GM21367 (cell line): ENCODE data around the gene MPRIP.

Experiments
- ATAC-seq: cut with Tn5 transposase; IDR thresholded peaks from one replicate; pipeline ENCODE4 v1.9.1; 2021; ENCODE audit not compliant: unreplicated experiment

MPRIP gene

DNA sequence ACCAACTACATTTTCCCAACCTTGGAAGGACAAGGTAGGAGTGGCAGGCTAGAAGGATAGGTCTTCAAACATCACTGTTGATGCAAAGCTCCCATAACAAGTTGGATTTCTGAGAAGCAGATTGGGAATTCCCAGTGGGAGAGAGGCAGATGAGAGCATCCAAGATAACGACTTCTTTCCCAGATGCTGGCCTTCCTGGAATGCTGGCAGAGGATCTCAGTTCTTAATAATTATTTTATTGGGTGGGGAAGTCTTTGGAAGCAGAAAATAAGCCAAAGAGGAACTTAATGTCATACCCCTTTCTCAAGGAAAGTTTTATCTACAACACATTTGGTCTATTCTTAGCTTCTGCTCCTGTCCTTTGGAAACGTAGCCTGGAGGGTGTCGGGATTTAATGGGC, 64.5 kb downstream of the MPRIP start:
- no peak for ATAC-seq

DNA sequence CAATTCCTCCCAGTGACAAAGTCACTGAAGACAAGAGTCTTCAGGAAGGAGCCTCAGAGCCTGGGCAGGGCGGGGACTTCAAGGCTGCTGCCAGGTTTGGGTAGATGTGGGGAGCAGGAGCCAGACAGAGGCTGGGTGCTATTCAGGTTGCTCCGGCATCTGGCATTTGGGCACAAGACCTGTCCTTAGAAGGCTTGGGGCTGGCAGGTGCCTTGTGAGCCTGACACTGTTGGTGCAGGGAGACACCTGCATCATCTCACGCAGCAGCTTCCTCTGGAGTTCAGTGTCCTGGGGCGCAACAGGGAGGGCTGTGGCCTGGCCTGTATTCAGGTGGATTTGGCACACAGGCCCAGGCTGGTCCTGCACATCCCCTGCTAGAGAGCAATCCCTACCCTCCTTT, 65.0 kb downstream of the MPRIP start:
- ATAC-seq: no peak

DNA sequence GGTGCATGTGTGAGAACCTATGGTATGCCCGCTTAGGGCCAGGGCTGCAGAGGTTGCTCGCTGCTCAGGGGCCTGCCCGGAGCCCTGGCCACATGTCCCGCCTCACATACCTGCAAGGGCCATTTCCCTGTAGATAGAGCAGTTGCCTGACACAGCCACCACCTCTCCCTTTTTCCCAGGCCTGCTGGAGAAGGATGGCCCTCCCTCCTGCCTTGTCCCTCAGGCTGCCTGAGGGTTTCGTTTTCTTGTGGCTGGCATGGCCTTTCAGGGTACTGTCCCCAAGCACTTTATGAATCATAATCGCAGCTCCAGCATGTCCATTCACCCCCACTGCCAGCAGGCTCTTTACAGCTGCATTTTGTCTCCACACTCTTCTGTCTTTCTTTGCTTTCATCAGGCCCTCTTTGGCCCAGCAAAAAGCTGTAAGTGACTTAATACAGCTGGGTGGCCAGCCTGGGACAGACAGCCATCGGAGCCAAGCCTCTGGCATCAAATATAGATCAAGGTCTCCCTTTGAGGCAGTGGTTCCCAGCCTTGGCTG, 65.7 kb downstream of the MPRIP start:
- no peak for ATAC-seq

DNA sequence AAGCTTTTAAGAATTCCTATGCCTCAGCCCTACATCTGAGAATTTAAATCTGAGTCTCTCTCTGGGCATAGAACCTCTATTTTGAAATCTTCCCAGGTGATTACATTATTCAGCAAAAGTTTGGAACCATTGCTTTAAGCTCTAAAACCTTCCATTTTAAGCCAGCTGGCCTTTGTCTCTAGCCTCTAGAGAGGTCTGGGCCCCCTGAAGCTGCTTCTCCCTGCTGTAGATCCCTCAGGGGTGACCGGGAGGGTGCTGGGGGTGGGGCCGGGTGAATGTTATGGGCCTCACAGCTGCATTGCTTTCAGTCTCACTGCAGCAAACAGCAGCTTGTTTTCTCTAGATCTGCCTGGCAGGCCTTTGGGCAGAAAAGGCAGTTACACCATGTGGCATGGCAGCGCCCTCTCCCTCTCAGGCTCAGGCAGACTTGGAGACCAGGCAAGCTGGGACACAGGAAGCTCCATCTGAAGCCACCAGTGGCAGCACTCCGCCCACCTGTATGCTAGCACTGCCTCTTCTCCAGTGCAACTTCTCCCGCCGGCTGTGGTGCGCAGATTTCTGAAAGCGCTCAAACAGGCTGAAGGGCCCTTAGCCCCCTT, 66.3 kb downstream of the MPRIP start:
- ATAC-seq: no peak

DNA sequence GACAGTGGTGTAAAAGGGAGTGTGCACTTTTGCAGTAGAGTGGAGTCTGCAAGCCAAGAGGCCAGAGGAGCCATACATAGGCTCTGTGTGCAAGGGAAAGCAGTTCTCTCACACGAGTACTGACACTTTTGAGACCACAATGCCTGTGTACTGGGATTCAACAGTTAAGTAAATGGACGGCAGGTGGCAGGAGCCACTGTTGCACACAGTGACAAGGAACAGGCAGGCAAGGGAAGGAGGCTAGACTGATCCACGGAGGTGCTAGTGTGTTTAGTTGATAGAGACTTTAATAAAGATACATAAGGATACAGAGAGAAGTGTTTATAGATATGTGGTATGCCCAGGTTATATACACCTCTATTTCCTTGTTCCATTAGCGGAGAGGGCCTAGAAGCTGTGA, 67.0 kb downstream of the MPRIP start:
- ATAC-seq: no peak

DNA sequence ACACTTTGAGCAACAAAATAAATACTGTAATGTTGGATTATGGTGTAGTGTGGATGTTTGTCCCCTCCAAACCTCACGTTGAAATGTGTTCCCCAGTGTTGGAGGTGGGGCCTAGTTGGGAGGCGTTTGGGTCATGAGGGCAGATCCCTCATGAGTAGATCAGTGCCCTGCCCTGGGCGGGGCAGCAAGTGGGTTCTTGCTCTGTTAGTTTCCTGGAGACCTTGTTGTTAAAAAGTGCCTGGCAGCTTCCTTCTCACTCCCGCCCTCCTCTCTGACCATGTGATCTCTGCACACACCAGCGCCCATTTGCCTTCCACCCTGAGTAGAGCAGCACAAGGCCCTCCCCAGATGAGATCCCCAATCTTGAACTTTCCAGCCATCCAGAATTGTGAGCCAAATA, 67.7 kb downstream of the MPRIP start:
- no peak for ATAC-seq

DNA sequence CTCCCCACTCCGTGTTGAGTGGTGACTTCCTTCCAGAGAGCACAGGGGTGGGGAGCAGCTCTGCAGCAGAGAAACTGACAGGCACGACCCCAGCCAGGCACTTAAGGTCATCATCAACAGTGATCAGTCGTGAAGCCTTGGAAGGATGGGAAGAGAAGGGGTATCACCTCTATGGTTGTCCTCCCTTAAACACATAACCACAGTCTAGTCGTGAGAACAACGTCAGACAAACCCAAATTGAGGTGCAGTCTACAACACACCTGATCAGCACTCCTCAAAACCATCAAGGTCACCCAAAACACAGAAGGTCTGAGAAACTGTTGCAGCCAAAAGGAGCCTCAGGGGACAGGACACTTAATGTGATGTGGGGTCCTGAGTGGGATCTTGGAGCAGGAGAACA, 68.3 kb downstream of the MPRIP start:
- no peak for ATAC-seq

DNA sequence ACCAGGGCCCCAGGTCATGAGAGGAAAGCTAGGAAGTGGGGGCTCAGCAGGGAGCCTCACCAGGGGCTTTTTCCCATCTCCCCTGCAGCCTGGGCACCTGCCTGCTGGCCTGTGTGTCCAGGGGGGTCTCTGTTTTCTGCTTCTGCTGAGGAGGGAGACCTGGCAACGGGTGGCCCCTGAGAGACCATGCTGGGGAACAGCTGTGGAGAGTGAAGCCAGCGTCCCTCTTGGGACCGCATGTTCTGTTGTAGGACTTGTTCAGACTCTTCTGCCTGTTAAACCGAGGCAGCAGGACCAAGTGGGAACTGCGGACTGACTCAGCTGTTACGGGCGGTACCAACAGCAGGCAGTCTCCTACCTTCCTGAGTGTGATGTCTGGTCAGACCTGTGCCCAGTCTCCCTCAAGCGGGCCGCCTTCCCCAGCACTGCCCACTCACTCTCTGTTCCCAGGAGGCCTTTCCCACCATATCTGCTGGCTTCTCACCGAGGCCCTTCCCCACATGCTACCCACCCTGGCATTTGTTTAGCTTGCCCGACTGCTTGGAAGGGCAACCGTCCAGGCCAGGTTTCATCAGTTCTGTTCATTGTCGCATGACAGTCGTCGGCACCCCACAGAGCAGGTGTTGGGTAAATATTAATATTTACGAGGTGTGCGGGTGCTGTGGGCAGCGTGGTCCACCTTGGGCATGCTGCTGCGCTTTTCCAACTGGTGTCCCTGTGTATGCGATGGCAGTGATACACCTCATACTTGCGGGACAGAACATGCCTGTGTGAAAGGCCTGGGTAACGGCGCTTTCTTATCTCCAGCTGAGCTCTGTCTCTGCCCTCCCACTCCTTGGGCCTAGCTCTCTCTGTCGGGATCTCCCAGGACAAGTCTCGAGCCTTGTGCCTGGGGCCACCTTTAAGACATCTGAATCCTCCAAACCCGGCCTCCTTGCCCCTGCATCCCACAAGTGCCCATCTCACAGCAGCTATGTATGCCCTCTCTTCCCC, 69.4 kb downstream of the MPRIP start:
- ATAC-seq: no peak

DNA sequence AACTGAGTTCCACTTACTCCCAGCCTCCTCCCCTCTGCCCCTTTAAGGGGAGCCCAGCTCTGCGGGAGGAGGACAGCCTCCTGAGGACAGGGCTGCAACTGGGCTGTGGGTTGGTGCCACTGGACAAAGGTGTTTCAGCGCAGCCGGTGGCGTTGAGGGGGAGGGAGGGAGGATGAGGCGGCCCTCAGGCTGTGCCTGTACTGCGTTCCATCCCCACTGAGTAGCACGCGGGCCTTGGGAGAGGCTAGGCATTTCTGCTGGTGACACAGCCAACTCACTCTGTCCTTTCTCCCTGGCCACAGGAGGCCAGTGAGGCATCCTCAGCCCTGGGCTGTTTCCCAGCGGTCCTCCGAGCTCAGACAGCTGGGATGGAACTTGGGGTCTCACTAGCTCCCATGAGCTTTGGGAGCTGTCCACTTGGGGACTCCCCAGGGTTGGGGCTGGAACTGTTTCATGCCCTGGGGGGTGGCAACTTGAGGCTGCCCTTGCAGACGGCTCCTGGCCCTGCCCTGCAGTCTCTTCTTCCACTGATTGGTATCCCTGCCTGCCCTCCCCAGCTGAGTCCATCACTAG, 70.5 kb downstream of the MPRIP start:
- ATAC-seq: no peak

DNA sequence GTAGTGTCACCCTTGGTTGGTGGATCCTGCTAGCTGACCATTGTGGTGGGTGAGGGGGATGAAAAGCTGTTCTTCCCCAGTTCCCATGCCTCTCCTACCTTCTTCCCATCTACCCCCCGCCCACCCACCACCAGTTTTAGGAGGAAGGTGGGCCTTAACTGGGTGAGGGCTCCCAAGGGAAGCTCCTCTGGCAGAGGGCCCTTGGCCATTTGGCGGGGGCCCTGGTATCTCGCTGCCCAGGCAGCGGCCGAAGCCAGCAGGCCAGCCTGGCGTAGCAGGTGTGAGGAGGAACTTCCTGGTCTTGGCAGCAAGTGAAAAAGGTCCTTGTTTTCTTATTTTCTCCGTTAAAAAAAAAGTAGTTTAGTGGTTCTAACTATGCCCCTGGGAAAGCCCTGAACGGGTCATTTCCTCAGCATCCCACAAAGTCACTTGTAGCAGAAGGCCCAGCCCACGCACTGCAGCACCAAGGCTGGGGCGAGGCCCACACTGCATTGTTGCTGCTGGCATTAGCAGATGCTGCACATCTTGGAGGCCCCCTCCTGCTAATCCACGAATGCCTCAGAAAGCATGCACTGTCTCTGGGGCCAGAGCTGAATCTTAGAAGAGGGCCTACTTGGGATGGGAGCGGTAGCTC, 72.5 kb downstream of the MPRIP start:
- ATAC-seq: no peak

DNA sequence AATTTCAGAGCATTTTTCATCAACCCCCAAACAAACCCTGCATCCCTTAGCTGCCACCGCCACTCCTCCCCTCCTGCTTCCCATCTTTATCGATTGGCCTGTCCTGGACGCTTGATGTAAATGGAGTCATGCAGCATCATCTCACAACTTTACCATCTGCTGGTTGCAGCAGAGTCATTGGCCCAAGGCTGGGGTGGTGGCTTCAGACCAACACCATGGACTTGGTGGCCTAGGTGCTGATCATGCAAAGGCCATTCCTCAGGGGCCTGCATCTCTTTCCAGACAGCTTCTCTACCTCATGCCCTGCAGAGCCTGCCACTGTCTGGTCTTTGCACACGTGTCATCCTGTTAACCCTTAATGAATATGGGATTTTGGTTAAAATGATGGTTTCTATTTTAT, 73.4 kb downstream of the MPRIP start:
- ATAC-seq: no peak

DNA sequence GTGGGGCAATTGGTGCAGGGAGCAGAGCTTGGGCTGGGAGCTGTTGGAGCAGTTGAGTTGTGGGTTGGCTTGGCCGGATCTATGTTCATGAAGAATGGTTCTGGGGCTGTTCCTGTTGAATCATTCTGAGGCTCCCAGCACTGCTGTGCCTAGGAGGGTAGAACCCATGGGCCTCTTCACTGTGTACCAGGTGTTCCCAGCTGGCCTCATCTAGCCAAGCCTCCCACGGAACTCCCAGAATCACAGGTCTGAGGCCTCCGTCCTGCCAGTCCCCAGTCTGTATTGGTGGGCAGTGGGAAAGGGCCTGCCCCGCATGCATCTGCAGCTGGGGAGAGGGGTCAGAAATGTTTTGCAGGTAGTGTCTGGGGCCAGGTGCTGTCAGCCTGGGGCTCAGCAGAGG, 74.1 kb downstream of the MPRIP start:
- ATAC-seq: no peak

DNA sequence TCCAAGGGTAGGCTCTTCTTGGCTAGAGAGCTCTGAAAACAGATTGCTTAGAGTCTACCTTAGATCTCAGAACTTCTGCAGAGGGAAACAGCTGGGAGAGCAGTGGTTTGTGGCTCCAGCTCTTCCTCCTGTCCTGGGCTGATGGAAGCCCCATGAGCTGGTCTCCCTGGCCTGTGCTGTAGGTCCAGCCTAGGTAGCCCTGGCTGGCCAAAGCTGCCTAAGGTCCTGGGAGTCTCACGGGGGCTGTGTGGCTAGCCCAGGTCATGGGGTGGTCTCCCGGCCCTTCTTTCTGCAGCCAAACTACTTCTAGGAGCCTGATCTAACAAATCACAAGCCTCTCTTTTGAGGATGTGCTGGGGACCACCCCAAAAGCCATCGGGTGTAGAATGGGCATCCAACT, 75.7 kb downstream of the MPRIP start:
- ATAC-seq: no peak

DNA sequence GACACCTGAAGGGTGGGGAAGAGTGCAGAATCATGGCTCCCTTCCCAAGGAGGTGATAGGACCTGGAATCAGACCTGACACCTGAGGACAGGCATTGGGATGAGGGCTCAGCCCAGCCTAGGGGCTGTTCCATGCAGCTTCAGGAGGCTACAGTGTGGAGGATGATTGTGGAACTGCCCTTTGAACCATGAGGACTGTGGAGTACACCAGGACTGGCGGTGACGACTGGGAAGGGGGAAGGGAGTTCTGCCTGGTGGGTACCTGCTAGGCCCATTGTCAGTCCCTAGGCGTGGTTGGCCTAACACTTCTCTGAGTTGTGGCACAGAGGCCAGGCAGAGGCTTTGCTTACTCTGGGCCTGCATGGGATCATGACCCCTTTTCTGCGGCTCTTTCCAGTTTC, 76.1 kb downstream of the MPRIP start:
- no peak for ATAC-seq

DNA sequence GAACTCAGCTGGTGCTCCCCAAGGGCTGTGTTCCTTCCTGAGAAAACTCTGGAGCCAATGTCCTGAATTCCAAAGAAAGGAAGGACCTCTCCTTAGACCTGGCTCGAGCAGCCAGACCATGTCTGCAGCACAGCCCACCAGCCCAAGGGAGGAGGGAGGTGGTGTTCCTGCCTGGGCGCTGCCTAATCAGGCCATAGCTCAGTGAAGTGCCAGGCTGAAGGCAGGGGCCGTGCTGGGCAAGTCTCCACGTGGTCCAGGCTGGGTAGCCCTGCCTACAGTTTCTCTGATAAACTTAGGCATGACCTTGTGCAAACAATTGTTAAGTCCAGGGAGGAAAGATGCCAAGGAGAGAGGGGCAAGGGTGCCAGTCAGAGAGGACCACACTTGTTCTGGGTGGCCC, 76.8 kb downstream of the MPRIP start:
- ATAC-seq: no peak

DNA sequence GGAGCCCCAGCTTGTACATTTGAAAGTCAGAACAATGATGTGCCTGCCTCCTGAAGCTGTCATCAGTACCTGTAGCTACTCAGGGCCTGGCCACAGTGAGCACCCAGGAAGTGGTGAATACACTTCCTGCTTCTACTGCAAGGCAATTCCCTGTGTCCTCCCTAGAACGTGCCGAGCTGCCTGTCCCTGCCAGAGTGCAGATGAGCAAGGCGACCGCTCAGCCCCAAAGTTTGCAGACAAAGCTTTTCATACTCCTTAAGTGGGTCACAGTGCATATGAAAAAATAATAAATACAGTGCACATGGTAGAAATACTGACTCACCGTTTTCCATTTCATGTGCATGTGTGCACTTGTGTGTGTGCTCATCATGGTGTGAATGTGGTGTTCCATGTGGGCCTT, 77.3 kb downstream of the MPRIP start:
- ATAC-seq: no peak

DNA sequence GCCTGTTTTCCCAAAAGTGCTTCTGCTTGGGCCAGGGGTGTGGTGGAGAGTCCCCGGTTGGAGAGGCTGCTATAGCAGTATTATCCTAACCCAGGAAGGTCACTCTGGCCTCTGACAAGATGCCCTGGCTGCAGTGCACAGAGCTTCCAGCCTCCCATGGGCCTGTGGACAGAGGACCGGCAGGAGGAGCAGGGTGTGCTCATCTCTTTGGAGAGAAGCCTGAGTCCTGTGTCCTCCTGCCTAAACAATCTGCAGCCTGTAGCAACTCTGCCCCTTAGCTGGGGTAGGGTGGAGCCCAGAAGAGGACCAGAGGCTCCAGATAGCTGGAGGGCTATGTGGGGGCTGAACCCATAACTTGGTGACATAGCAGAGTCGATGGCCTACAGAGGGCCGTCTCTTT, 78.0 kb downstream of the MPRIP start:
- no peak for ATAC-seq

DNA sequence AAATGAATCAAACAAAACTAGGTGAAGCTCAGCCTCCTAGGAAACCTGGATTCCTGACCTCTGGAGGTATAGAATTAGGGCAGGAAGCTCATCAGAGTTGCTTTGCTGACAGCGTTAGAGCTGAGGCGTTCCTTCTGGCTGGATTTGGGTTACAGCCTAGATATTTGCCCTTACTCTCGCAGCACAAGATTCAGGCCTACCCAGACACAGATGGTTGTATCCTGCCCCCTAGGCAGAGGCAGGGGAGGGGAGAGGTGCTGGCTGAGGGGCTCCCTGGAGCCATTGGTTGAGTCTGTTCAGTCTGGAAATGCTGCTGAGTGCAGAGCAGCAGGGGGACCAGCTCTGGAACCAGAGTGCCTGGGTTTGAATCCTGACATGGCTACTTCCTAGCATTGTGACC, 78.4 kb downstream of the MPRIP start:
- ATAC-seq: no peak

DNA sequence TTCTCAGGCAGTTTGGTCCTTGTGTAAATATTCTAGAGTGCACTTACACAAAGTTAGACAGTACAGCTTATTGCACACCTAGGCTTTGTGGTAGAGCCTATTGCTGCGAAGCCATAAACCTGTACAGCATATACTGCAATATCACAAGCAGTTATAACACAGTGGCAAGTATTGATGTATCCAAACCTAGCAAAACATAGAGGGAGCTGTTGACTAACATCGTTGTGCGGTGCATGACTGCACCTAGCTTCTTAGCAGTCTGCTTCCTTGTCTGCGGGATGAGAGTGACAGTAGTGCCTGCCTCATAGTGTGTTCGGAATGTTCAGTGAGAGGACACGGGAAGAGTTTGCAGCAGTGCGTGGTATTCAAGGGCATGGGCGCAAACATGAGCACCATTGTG, 78.9 kb downstream of the MPRIP start:
- ATAC-seq: no peak

DNA sequence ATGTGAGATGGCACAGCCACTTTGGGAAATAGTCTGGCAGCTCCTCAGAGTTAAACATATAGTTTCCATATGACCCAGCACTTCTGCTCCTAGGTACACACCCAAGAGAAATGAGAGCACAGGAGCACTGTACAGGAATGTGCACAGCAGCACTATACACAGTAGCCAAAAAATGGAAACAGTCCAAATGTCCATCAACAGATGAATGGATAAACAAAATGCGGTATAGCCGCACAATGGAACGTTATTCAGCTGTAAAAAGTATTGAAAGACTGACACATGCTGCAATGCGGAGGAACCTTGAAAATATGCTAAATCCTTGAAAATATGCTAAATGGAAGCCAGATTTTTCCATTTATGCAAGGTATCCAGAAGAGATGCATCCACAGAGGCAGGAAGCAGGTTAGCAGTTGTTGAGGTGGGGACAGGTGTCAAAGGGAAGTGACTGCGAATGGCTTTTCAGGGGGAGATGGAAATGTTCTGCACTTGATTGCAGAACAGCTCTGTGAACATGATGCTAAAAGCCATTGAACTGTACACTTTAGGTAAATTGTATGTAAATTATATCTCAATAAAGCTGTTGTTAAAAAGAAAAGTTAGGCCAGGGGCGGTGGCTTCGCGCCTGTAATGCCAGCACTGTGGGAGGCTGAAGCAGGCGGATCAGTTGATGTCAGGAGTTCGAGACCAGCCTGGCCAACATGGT, 80.7 kb downstream of the MPRIP start:
- no peak for ATAC-seq

DNA sequence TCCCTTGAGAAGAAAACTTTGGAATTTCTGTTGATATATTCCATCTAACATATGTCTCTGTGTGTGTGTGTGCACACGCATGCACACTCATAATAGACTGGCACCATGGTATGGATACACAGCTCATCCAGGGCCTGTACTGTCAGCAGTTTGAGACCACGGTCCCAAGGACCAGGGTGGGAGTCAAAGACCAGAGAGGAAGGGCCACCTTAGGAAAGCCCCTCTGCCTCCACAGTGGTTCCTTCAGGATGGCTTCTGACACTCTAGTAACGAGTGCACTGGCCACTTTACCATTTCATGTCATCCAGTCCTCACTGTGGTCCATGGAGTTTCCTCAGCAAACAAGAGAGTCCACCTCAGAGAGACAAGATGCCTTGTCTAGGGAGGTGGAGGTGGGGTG, 82.1 kb downstream of the MPRIP start:
- no peak for ATAC-seq
